Measurements from ENCODE around the gene PLEKHF1.

PLEKHF1 gene

GRCh38 chr19:29694669-29695627, 29.7 kb downstream of the PLEKHF1 start:
- no peak overlapping the region for H3K4me3 ChIP-seq (ENCODE audit: control insufficient read depth, low read depth, low read length)
- peak; percentile 37 for DNase-seq (ENCODE audit: low read depth)
- peak; percentile 98 for TF ChIP-seq CTCF (IDR thresholded peaks at IDR 0.05; ENCODE audit: control insufficient read depth, insufficient read depth, low read depth, low read length, missing control alignments)

- no peak for TF ChIP-seq CTCF (IDR thresholded peaks at IDR 0.05; ENCODE audit: control insufficient read depth, insufficient read depth, low read depth, low read length, missing control alignments)
- no peak for DNase-seq (ENCODE audit: low read depth)
Observed at GRCh38 chr19:29695765-29696564, 30.7 kb downstream of the PLEKHF1 start.

GRCh38 chr19:29696565-29696846, 31.2 kb downstream of the PLEKHF1 start:
- DNase-seq (ENCODE audit: low read depth) = no peak
- no peak overlapping the region for H3K4me3 ChIP-seq (ENCODE audit: control insufficient read depth, low read depth, low read length)
- TF ChIP-seq CTCF (IDR thresholded peaks at IDR 0.05; ENCODE audit: control insufficient read depth, insufficient read depth, low read depth, low read length, missing control alignments) = no peak

More at GRCh38 chr19:29695765-29696564, 30.7 kb downstream of the PLEKHF1 start:
- H3K4me3 ChIP-seq (ENCODE audit: control insufficient read depth, low read depth, low read length) = no peak overlapping the region

- no peak for TF ChIP-seq CTCF (IDR thresholded peaks at IDR 0.05; ENCODE audit: control insufficient read depth, insufficient read depth, low read depth, low read length, missing control alignments)
- H3K4me3 ChIP-seq (ENCODE audit: control insufficient read depth, low read depth, low read length) = no peak overlapping the region
- no peak for DNase-seq (ENCODE audit: low read depth)
Observed at GRCh38 chr19:29697523-29698261, 32.4 kb downstream of the PLEKHF1 start.

GRCh38 chr19:29699861-29700260, 34.6 kb downstream of the PLEKHF1 start:
- DNase-seq (ENCODE audit: low read depth) = no peak
- no peak for TF ChIP-seq CTCF (IDR thresholded peaks at IDR 0.05; ENCODE audit: control insufficient read depth, insufficient read depth, low read depth, low read length, missing control alignments)
- H3K4me3 ChIP-seq (ENCODE audit: control insufficient read depth, low read depth, low read length) = no peak overlapping the region

- H3K4me3 ChIP-seq (ENCODE audit: control insufficient read depth, low read depth, low read length) = no peak overlapping the region
- DNase-seq (ENCODE audit: low read depth) = no peak
- no peak for TF ChIP-seq CTCF (IDR thresholded peaks at IDR 0.05; ENCODE audit: control insufficient read depth, insufficient read depth, low read depth, low read length, missing control alignments)
Observed at GRCh38 chr19:29700498-29700897, 35.2 kb downstream of the PLEKHF1 start.

Measured in AG09309 (cell line).